ENCODE measurements around the gene STEAP1.

STEAP1 gene

DNA sequence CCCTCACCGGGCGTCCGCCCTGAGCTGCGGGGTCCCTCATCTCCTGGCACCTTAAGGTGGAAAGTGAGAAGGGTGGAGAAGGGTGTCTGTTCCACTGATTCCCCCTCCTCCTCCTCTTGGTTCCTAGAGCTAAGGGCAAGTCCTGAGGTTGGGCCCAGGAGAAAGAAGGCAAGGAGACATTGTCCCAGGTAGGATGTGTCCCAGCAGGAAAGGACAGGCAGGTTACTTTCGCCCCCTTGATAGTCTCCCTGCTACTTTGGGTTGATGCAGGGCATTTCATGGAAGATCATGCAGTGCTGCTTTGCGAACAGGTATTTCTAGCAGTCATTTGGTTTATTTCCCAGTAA is 57.9 kb downstream of the STEAP1 start:
- TF ChIP-seq FOXP2 (optimal IDR thresholded peaks at IDR 0.05; ENCODE audit: control extremely low read depth, extremely low read length, insufficient read depth) (no peak), EZH2 (IDR thresholded peaks at IDR 0.05) (no peak), POLR2AphosphoS5 (IDR thresholded peaks at IDR 0.05; ENCODE audit: borderline replicate concordance, low read depth, low read length) (no peak)
- H3K36me3 ChIP-seq (ENCODE audit: insufficient read depth, low read length): peaks cover 34% of the 10 kb centered on the region
- peak overlapping the region; percentile 93 for H3K4me3 ChIP-seq
- peak overlapping the region; percentile 98 for H3K27ac ChIP-seq
- DNase-seq (ENCODE audit: low read depth, low spot score): no peak
- no peaks in the 10 kb centered on the region for H3K9me3 ChIP-seq (ENCODE audit: low read depth, low read length)
- H3K9ac ChIP-seq (ENCODE audit: insufficient read length): peak overlapping the region; percentile 100

DNA sequence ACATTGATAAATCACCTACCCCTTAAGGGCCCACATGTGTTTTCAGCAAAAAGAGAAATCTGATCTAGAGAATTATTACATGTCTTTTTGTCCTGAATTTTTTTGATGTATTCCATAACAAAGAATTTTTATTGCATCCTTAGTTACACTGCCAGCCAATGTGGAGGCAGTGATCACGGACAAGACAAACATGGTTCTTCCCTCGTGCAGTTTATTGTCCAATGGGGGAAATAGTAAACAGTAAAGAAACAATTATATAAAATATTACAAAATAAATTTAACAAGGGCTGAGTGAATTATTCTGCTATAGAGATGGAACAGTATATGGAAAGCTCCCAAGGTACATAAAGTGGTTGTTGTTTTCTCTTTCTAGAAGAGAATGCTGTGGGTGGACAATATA is 59.3 kb downstream of the STEAP1 start:
- peaks cover 46% of the 10 kb centered on the region for H3K36me3 ChIP-seq (ENCODE audit: insufficient read depth, low read length)
- H3K9me3 ChIP-seq (ENCODE audit: low read depth, low read length): no peaks in the 10 kb centered on the region
- no peak for DNase-seq (ENCODE audit: low read depth, low spot score)
- H3K27ac ChIP-seq: no peak overlapping the region; the same call in 1 of the 2 replicates
- H3K9ac ChIP-seq (ENCODE audit: insufficient read length): peak overlapping the region; percentile 100
- peak overlapping the region; percentile 93 for H3K4me3 ChIP-seq
- no peak for TF ChIP-seq FOXP2 (optimal IDR thresholded peaks at IDR 0.05; ENCODE audit: control extremely low read depth, extremely low read length, insufficient read depth)
- TF ChIP-seq EZH2 (IDR thresholded peaks at IDR 0.05): no peak
- TF ChIP-seq POLR2AphosphoS5 (IDR thresholded peaks at IDR 0.05; ENCODE audit: borderline replicate concordance, low read depth, low read length): no peak

All from SK-N-MC (cell line).